HCT116 (cell line): ENCODE results near the gene TMEM120A. TPM values are rescaled to one million over a fixed set of nuclear protein-coding genes. Genes with fewer than 3 reads are reported as not detected.

Source experiments
- ATAC-seq: fragments of 200-7000 bp; cut with Tn5 transposase; 2 replicates; pipeline ENCODE4 v1.9.1; 2020; ENCODE audit warnings: mild to moderate bottlenecking, moderate library complexity
- BruUV-seq: library from RNA; stranded (reverse); fragments of 400-500 nt; replicated peaks from 2 replicates; lab custom pipeline; 2021; lab: Mats Ljungman, UMichigan
- CTCF ChIA-PET: fragments of 300-600 bp; sonication (Branson Sonifier 250); formaldehyde crosslinking; loops from one replicate; lab custom pipeline; 2021; ENCODE audit warnings: antibody characterized with exemption; lab: Charles Lee
- POLR2A ChIA-PET: fragments of 300-600, 350-600 bp; sonication (Branson Sonifier 250); formaldehyde crosslinking; loops from one replicate; lab custom pipeline; 2021; ENCODE audit warnings: antibody characterized with exemption; lab: Charles Lee
- RAD21 ChIA-PET, 2 experiments: fragments of 300-600 bp; sonication (Branson Sonifier 250); formaldehyde crosslinking; loops; one replicate each; lab custom pipeline; 2023; ENCODE audit warnings: low total read pairs in 2 of 2; ENCODE audit not compliant: uncharacterized antibody in 2 of 2, unreplicated experiment in 2 of 2, low non-redundant PET in 1 of 2; lab: Charles Lee
- DNase-seq: peaks from one replicate; pipeline ENCODE4 v3.0.0-alpha.2; 2010; ENCODE audit warnings: low read depth, low spot score
- H2AFZ ChIP-seq: fragments of 200-600 bp; shearing (Covaris generic), sonication (generic); 2 replicates; pipeline ENCODE4 v1.6.1; 2017; ENCODE audit warnings: low read depth, mixed run types, mixed read lengths, antibody characterized with exemption, low read length; ENCODE audit not compliant: poor library complexity, severe bottlenecking
- H3K27ac ChIP-seq: 2 replicates; pipeline ENCODE4 v1.5.1; 2012; ENCODE audit warnings: low read depth, low read length
- H3K27me3 ChIP-seq: fragments of 200-600 bp; sonication (generic); 2 replicates; pipeline ENCODE4 v1.6.1; 2016; ENCODE audit warnings: mixed run types, low read length, mixed read lengths; ENCODE audit not compliant: insufficient read depth
- H3K36me3 ChIP-seq, 2 experiments: fragments of 200-500 bp in 1 of 2; fragments of 200-600 bp in 1 of 2; sonication (Bioruptor generic) in 1 of 2; sonication (generic) in 1 of 2; 2 replicates each; pipeline versions ENCODE4 v1.5.1 to v1.6.1; 2014 to 2016; ENCODE audit warnings: low read length in 2 of 2, inconsistent platforms in 1 of 2, mixed read lengths in 1 of 2, mixed run types in 1 of 2; ENCODE audit not compliant: insufficient read depth in 2 of 2, control insufficient read depth in 1 of 2
- H3K4me1 ChIP-seq, 2 experiments: fragments of 200-600 bp in 1 of 2; sonication (generic) in 1 of 2; 2 replicates each; pipeline versions ENCODE4 v1.5.1 to v1.6.1; 2012 to 2017; ENCODE audit warnings: low read length in 2 of 2, inconsistent platforms in 1 of 2, mild to moderate bottlenecking in 1 of 2, mixed read lengths in 1 of 2, mixed run types in 1 of 2, moderate library complexity in 1 of 2; ENCODE audit not compliant: insufficient read depth in 2 of 2, control insufficient read depth in 1 of 2
- H3K4me2 ChIP-seq: fragments of 200-600 bp; sonication (generic); 2 replicates; pipeline ENCODE4 v1.6.1; 2017; ENCODE audit warnings: mixed run types, low read length, mixed read lengths
- H3K4me3 ChIP-seq, 2 experiments: fragments of 200-600 bp in 1 of 2; sonication (generic) in 1 of 2; replicated peaks in 1 of 2; 2 replicates each; pipeline ENCODE4 v1.5.1; 2011 to 2016; ENCODE audit warnings: low read length in 2 of 2, control low read depth in 1 of 2, low read depth in 1 of 2, mild to moderate bottlenecking in 1 of 2, mixed read lengths in 1 of 2, mixed run types in 1 of 2
- H3K79me2 ChIP-seq: fragments of 200-600 bp; sonication (generic); 2 replicates; pipeline ENCODE4 v1.6.1; 2017; ENCODE audit warnings: mild to moderate bottlenecking, mixed run types, low read length, moderate library complexity, mixed read lengths; ENCODE audit not compliant: insufficient read depth
- H3K9ac ChIP-seq: fragments of 200-600 bp; sonication (generic); 2 replicates; pipeline ENCODE4 v1.6.1; 2016; ENCODE audit warnings: low read length, mixed read lengths
- H3K9me2 ChIP-seq: fragments of 200-600 bp; sonication (generic), shearing (Covaris generic); 2 replicates; pipeline ENCODE4 v1.6.1; 2017; ENCODE audit warnings: mixed run types, mild to moderate bottlenecking, moderate library complexity; ENCODE audit not compliant: insufficient read depth
- H3K9me3 ChIP-seq, 2 experiments: fragments of 200-500 bp in 1 of 2; fragments of 200-600 bp in 1 of 2; sonication (Bioruptor generic) in 1 of 2; sonication (generic) in 1 of 2; 2 replicates each; pipeline ENCODE4 v1.6.1; 2014 to 2017; ENCODE audit warnings: low read length in 2 of 2, mixed read lengths in 2 of 2, inconsistent platforms in 1 of 2, low read depth in 1 of 2, mild to moderate bottlenecking in 1 of 2, mixed run types in 1 of 2, moderate library complexity in 1 of 2; ENCODE audit not compliant: control insufficient read depth in 1 of 2, insufficient read depth in 1 of 2
- H4K20me1 ChIP-seq: fragments of 200-600 bp; sonication (generic), shearing (Covaris generic); 2 replicates; pipeline ENCODE4 v1.6.1; 2017; ENCODE audit warnings: mixed run types, mild to moderate bottlenecking, moderate library complexity; ENCODE audit not compliant: insufficient read depth
- ATF3 ChIP-seq: IDR thresholded peaks from 2 replicates; pipeline ENCODE4 v1.6.1; 2012
- EGR1 ChIP-seq: IDR thresholded peaks from 2 replicates; pipeline ENCODE4 v1.6.1; 2012; ENCODE audit warnings: low read depth
- ELF1 ChIP-seq: IDR thresholded peaks from 2 replicates; pipeline ENCODE4 v1.6.1; 2012; ENCODE audit warnings: low read depth, borderline replicate concordance
- EZH2 ChIP-seq: fragments of 200-600 bp; sonication (generic); IDR thresholded peaks from 2 replicates; pipeline ENCODE4 v1.6.1; 2017; ENCODE audit warnings: antibody characterized with exemption, mixed run types
- EZH2phosphoT487 ChIP-seq: fragments of 200-600 bp; IDR thresholded peaks from 2 replicates; pipeline ENCODE4 v1.6.1; 2018; ENCODE audit warnings: antibody characterized with exemption, borderline replicate concordance
- JUND ChIP-seq: IDR thresholded peaks from 2 replicates; pipeline ENCODE4 v1.6.1; 2012
- MAX ChIP-seq: IDR thresholded peaks from 2 replicates; pipeline ENCODE4 v1.6.1; 2012
- POLR2A ChIP-seq: IDR thresholded peaks from 2 replicates; pipeline ENCODE4 v1.7.0; 2011; ENCODE audit warnings: borderline replicate concordance; ENCODE audit not compliant: insufficient read depth, insufficient read length; ENCODE audit errors: extremely low read depth
- POLR2AphosphoS5 ChIP-seq: IDR thresholded peaks from 2 replicates; pipeline ENCODE4 v1.6.1; 2011; ENCODE audit warnings: mild to moderate bottlenecking, low read depth, low read length, moderate library complexity
- REST ChIP-seq: IDR thresholded peaks from 2 replicates; pipeline ENCODE4 v1.6.1; 2012; ENCODE audit warnings: low read depth
- SRF ChIP-seq: IDR thresholded peaks from 2 replicates; pipeline ENCODE4 v1.6.1; 2012; ENCODE audit warnings: low read depth
- ZBTB33 ChIP-seq: IDR thresholded peaks from 2 replicates; pipeline ENCODE4 v1.6.1; 2011; ENCODE audit warnings: mild to moderate bottlenecking, low read length, moderate library complexity; ENCODE audit not compliant: insufficient replicate concordance; ENCODE audit errors: extremely low read depth
- ZFX ChIP-seq: fragments of 450-650 bp; IDR thresholded peaks from 2 replicates; pipeline ENCODE4 v1.6.1; 2017
- intact Hi-C: fragments of 100-400 bp; cut with micrococcal nuclease; formaldehyde crosslinking; loops from 2 replicates; pipeline ENCODE4 v1.10.0; 2022
- total RNA-seq: library from RNA; stranded (reverse); gene quantifications from one replicate; pipeline ENCODE4 v1.2.1, GENCODE V29; 2021; ENCODE audit not compliant: unreplicated experiment

TMEM120A gene
- total RNA-seq, 1 experiment from 2014 or later: 25.9 TPM

- TF ChIP-seq POLR2A (no peak), SRF (no peak), JUND (no peak), EZH2 (no peak), EZH2phosphoT487 (no peak), ZFX (no peak), ELF1 (no peak), ZBTB33 (no peak), POLR2AphosphoS5 (no peak), REST (no peak), ATF3 (no peak), MAX (no peak), EGR1 (no peak)
- Histone ChIP-seq H4K20me1 (no peaks in the 10 kb centered on the region), H3K27ac (no peak overlapping the region), H3K9me2 (no peaks in the 10 kb centered on the region), H3K27me3 (no peaks in the 10 kb centered on the region), H3K36me3 (no peaks in the 10 kb centered on the region), H2AFZ (no peak overlapping the region), H3K9ac (no peak overlapping the region), H3K4me3 (no peak overlapping the region), H3K79me2 (no peaks in the 10 kb centered on the region), H3K4me1 (no peaks in the 10 kb centered on the region), H3K9me3 (no peaks in the 10 kb centered on the region), H3K4me2 (no peak overlapping the region)
- ATAC-seq (no peak), DNase-seq (no peak)
- no TSS peak for BruUV-seq
- POLR2A ChIA-PET: no interaction called here
- CTCF ChIA-PET: interaction anchor here (1.5 kb wide), 1 partner anchor 146 kb away, joined by 3 read pairs; no protein-coding TSS in a partner anchor
- RAD21 ChIA-PET: no interaction called here
- intact Hi-C loops: no loop called here
Measured at GRCh38 chr7:76016191-76016947, 22.0 kb upstream of the TMEM120A start.
